Measurements from ENCODE around the gene ZNF75A.
"Not testable (repeated sequence)": the region's sequence is repeated elsewhere in the genome, so short reads cannot be mapped to it uniquely, and the experiment has no call there.

Gene ZNF75A

GRCh38 chr16:3305109-3306068, at the start of gene ZNF75A, which contains the start of gene TIGD7:
ZNF75A (plus strand) TSS chr16:3305497; CDS start chr16:3308429, 2,932 bp downstream.
TIGD7 (minus strand) TSS chr16:3305430; CDS start chr16:3300614, 4,816 bp downstream.
- peak; percentile 76 for DNase-seq

DNA sequence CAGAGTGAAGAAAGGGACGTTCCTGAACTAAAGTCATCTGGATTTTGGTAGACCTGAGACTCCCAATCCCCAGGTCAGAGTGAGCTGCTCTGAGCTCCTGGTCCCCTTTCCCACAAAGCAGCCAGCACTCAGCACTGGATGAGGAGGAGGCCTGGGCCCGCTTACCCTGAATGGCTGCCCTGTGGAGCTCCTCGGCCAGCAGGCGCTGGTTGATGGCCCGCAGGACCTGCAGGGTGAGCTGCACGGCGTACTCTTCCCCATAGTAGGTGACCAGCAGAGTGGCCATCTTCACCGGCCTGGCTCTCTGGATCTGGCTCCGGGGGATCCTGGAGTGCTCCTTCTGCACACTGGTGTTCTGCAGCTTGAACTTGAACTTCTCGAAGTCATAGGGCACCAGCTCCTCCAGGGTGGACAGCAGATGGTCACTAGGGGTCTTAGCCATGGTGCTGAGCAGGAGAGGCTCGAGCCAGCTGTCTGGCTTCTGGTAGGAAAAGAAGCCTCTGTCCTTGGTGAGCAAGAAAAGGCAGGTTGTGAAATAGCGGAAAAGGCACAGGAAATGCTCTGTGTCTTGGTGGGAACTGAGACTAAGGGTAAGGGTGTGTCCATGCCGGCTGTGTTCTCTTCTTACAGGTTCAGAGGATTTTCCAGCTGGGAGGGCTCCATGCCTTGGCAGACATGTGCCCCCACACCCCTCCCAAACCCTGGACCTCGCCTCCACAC, 49.0 kb upstream of the ZNF75A start, which contains the start of gene MEFV:
Gene MEFV, minus strand, starts transcription at position 488 of the 720 bp plus-strand sequence. Its CDS starts 46 bp downstream, at position 442.
- DNase-seq, result no peak

DNA sequence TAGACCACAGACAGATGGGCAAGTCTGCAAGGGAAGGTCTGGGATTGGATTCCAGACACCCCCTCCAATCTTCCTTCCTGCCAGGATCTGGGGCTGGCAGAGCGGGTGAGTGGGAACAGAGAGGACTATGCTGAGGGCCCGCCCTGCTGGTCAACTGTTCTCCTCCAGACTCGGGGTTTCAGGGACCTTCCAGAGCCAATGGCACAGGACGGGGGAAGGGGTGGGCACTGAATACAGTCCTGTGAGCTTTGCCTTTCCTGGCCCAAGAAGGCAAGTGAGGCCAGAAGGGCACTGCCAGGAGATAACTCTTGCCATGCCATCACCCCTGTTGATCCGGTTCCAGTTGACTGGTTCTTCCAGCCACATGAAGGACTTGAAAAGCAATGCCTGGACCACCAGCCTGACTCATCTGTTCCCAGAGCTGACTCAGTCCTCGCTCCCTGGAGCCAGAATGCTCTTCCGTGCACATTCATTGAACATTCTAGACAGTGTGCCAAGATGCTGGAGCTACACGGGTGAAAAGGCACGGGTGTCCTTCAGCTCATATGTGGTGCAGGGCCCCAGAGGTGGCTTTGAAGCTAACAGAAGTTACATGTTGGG, 48.3 kb upstream of the ZNF75A start:
- no peak for DNase-seq

DNA sequence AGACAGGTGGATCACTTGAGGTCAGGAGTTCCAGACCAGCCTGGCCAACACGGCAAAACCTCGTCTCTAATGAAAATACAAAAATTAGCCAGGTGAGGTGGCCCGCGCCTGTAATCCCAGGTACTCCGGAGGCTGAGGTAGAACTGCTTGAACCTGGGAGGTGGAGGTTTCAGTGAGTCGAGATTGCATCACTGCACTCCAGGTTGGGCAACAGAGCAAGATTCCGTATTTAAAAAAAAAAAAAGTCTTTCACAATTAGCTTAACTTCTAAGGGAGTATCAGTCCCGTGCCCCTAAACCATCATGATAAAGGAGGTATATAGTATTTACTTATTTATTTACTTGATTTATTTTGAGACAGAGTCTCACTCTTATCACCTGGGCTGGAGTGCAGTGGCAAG, 45.5 kb upstream of the ZNF75A start:
- DNase-seq, result no peak

GRCh38 chr16:3262517-3262916, 42.8 kb upstream of the ZNF75A start:
- no peak for DNase-seq

- DNase-seq, result peak; percentile 91
Observed at GRCh38 chr16:3264137-3265036, 40.9 kb upstream of the ZNF75A start.

- DNase-seq, result peak; percentile 28
Observed at GRCh38 chr16:3266873-3267537, 38.3 kb upstream of the ZNF75A start.

GRCh38 chr16:3268294-3268693, 37.0 kb upstream of the ZNF75A start:
- DNase-seq, result no peak

GRCh38 chr16:3270718-3271117, 34.6 kb upstream of the ZNF75A start:
- DNase-seq, result not testable (repeated sequence)

- not testable (repeated sequence) for DNase-seq
Observed at GRCh38 chr16:3271281-3271680, 34.0 kb upstream of the ZNF75A start.

DNA sequence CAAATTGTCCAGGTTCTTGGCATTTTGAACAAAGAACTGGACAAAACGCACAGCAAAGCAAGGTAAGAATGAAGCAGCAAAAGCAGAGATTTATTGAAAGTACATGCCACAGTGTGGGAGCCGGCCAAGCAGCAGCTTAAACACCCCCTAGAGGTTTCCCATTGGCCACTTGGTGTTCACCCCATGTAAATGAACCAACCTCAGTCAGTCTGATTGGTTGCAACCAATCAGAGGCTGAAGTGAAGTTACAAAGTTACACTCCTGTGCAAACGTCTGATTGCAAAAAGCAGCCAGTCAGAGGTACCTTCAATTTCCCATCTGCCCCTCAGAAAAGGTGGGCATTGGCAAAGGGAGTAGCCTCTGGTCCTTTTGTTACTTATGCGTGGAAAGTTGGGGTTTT, 30.8 kb upstream of the ZNF75A start:
- DNase-seq, result no peak

DNA sequence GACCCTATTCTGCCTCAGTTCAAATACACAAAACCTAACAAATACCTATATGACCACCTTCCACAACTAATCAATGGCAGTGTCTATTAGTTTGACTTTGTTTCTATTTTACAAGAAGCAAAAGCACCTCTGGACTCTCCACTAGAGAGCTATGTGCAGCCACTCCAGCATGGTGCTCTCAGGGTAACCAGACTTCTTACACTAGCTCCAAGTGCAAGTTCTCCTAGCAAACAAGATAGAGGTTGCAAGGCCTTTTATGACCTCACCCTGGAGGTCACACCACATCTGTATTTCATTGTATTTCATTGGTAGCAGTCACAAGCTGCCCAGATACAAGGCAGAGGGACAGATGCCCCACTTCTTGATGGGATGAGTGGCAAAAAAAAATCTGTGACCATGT, 30.4 kb upstream of the ZNF75A start:
- no peak for DNase-seq

GRCh38 chr16:3276679-3277078, 28.6 kb upstream of the ZNF75A start:
- DNase-seq, result no peak

DNA sequence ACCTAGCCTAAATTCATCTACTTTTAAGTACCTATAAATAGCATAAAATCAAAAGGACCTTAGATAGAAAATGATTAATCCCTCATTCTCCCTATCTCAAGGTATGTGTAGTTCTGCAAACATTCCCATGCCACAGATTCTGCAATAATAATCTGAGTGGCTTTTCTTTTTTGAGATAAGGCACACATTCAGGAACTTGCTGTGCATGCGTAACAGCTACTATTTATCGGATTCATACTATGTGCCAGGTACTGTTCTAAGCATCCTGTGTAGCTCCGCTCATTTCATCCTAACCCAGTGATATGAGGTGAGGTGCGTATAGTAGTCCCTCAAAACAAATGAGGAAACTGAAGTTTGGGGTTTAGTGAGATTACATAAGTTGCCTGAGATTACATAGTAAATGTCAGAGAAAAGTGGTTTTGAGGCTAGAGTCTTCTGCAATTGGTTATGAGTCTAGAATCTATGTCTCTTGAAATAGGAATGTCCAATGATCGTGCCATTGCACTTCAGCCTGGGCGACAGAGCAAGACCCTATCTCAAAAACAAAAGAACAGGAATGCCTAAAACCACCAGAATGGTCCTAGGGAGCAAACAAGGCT, 24.0 kb upstream of the ZNF75A start:
- no peak for DNase-seq

DNA sequence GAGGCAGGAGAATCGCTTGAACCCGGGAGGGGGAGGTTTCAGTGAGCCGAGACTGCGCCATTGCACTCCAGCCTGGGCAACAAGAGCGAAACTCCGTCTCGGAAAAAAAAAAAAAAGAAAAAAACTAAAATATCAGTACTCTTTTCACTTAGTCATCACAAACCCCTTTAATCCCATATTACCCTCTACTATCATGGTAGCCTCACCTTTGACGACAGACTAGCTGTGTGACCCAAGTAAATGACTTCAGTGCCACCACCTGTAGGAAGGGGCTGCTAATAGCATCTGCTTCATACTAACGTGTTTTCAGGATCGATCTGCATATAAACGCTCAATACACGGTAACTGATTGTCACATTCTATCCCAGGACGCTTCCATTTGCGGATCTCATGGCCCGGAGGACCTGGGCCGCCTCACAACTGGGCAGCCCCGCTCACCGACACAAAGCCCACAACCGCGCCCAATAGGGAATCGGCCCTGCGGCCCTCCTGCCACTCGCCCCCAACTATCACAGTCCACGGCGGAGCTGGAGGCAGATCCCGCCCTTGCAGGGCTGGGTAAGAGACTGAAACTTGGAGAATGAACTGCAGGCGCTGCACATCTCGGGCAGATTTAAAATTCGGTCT, 23.1 kb upstream of the ZNF75A start:
- peak; percentile 37 for DNase-seq

DNA sequence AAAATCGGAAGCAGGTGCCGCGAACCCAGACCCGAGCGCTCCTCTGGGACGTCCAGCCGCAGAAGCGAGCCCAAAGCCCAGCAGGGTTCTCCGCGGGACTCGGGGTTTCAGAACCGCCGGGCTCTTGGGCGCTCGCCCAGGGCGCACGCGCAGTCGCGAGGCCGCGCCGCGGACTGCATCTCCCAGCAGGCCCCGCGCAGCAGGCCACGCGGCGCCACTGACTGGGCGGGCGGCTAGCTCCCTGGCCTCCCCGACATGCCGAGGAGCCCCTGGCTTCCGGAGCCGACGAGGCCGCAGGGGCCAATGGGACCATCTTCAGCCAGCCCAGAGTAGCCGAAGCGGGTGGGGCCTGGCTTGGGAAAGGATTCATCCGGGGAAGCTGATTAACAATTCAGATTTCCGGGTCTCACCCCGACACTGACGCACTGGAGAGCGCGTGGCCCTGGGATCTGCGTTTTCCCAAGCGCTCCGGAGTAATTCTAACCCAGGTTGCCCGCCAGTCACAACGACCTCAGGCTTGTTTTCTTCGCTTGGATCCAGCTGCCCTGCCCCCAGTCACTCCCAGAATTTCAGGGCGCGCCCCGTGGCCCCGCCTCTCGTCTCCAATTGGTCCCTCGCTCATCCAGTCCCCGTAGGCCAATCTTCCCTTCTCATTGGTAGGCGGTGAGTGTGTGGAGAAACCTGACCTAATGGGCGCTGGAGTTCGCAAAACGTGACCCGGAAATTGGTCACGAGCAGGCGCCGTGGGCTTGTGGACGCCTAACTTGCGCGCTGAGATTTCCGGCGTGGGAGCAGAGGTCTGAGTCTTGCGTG, 22.4 kb upstream of the ZNF75A start, which contains the start of gene ZNF263:
Gene ZNF263, plus strand, starts transcription at position 762 of the 813 bp plus-strand sequence. CDS start 328 bp downstream, outside the sequence.
- DNase-seq, result peak; percentile 86

DNA sequence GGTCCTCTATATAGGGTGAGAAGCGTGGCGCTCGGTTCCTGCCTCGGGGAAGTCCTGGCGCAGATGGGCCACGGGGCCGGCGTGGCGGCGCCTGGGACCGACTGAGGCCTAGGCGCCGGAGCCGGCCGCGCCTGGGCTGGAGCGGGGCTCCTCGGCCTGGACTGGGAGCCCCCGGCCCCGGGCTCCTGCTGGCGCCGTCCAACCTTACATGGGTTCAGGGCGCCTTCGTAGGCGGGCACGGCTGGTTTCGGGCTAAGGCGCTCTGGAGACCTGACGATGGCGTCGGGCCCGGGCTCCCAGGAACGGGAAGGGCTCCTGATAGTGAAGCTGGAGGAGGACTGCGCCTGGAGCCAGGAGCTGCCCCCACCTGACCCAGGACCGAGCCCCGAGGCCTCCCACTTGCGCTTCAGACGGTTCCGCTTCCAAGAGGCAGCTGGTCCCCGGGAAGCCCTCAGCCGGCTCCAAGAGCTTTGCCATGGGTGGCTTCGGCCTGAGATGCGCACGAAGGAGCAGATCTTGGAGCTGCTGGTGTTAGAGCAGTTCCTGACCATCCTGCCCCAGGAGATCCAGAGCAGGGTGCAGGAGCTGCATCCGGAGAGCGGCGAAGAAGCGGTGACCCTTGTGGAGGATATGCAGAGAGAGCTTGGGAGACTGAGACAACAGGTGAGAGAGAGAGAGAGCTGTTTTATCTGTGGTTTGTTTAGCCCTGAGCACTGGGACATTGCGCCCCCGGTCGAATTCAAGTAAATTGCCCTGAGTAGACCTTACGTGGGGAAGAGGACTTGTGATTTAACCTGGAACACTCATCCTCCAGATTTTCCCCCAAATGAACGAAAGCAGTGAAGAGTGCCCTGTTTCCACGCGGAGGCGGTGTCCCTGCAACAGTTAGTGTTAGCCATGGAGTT, 21.5 kb upstream of the ZNF75A start:
- no peak for DNase-seq

- no peak for DNase-seq
Observed at GRCh38 chr16:3285131-3285530, 20.2 kb upstream of the ZNF75A start.

Measured in NCI-H1105 (cell line).